NCI-H1694 treated with DMSO at 0.1 percent for 48 hours (cell line): ENCODE data around the gene GASK1A.

Source experiments
- DNase-seq: peaks from one replicate; lab custom pipeline; 2025; lab: John Stamatoyannopoulos, UW

The GASK1A gene

DNA sequence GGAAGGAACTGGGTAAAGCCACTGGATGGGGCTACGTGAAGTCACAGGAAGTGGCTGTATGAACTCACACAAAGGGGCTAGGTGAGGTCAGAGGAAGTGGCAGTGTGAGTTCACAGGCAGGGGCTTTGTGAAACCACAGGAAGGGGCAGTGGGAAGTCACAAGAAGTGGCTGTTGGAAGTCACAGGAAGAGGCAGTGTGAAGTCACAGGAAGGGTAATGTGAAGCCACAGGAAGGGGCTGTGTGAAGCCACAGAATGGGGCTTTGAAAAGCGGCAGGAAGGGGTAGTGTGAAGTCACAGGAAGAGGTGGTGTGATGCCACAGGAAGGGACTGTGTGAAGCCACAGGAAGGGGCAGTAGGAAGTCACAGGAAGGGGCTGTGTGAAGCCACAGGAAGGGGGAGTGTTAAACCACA lies 34.6 kb downstream of the GASK1A start:
- DNase-seq, result no peak

DNA sequence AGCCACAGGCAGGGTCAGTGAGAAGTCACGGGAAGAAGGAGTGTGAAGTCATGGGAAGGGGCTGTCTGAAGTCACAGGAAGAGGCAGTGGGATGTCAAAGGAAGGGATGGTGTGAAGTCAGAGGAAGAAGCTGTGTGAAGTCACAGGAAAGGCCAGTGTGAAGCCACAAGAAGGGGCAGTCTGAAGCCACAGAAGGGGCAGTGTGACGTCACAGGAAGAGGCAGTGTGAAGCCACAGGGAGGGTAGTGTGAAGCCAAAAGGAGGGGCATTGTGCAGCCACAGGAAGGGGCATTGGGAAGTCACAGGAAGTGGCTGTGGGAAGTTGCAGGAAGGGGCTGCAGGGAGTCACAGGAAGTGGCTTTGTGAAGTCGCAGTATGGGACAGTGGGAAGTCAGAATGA lies 35.1 kb downstream of the GASK1A start:
- no peak for DNase-seq

GRCh38 chr3:43014956-43015355 lies 35.8 kb downstream of the GASK1A start:
- no peak for DNase-seq

- no peak for DNase-seq
Observed at GRCh38 chr3:43015572-43015971, 36.5 kb downstream of the GASK1A start.

GRCh38 chr3:43015991-43016865 lies 37.1 kb downstream of the GASK1A start:
- no peak for DNase-seq

DNA sequence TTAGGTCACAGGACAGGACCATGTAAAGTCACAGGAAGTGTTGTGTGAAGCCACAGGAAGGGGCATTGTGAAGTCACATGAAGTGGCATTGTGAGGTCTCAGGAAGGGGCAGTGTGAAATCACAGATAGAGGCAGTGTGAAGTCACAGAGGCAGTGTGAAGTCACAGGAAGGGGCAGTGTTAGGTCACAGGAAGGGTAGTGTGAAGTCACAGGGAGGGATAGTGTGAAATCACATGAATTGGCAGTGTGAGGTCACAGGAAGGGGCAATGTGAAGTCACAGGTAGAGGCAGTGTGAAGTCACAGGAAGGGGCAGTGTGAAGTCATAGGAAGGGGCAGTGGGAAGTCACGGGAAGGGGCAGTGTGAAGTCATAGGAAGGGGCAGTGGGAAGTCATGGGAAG lies 37.9 kb downstream of the GASK1A start:
- DNase-seq, result no peak

DNA sequence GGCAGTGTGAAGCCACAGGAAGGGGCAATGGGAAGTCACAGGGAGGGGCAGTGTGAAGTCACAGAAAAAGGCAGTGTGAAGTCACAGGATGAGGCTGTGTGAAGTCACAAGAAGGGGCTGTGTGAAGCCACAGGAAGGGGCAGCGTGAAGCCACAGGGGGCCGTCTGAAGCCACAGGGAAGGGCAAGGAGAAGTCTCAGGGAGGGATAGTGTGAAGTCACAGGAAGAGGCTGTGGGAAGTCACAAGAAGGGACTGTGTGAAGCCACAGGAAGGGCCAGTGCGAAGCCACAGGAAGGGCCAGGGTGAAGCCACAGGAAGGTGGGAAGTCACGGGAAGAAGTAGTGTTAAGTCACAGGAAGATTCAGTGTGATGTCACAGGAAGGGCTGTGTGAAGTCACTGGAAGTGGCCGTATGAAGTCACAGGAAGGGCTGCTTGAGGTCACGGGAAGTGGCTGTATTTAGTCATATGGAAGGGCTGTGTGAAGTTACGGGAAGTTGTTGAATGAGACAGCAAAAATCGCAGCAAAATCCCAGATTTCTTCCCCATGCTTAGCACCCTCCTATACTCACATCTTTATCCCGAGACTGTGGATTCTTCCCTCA lies 38.6 kb downstream of the GASK1A start:
- DNase-seq, result no peak

GRCh38 chr3:43018246-43018645 lies 39.1 kb downstream of the GASK1A start:
- DNase-seq, result no peak

GRCh38 chr3:43019006-43019809 lies 40.1 kb downstream of the GASK1A start:
- no peak for DNase-seq

- DNase-seq, result no peak
Observed at GRCh38 chr3:43019826-43020225, 40.7 kb downstream of the GASK1A start.

- DNase-seq, result no peak
Observed at GRCh38 chr3:43021186-43021585, 42.1 kb downstream of the GASK1A start.

GRCh38 chr3:43022121-43022520 lies 43.0 kb downstream of the GASK1A start:
- DNase-seq, result no peak

DNA sequence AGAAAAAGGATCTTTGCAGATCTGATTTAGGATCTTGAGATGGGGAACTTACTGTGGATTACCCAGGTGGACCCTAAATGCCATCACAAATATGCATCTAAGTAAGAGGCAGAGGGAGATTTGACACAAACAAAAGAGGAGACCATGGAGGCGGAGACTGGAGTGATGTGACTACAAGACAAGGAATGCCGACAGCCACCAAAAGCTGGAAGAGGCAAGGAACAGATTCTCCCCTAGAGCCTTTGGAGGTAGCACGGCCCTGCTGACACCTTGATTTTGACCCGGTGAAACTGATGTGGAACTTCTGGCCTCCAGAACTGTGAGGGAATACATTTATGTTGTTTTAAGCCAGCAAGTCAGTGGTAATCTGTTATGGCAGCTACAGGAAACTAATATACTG lies 44.0 kb downstream of the GASK1A start:
- DNase-seq, result no peak

DNA sequence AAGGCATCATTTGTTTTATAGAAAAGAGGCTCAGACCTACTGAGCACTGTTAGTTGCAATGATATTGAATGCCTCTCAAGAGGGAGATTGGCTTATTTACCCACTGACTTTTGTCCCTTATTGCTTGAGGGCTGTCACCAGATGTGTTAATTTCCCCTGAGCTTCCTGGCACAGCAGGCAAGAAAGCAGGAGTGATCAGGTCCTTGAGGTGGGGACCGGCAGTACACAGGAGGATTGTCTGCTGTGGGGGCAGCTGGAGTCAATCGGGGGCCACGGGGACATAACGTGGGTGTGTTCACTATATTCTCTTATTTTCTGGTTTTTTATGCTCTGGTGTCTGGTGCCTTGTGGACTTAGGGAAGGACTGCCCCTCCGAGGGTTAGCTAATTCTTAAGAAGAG lies 44.6 kb downstream of the GASK1A start:
- DNase-seq, result no peak

DNA sequence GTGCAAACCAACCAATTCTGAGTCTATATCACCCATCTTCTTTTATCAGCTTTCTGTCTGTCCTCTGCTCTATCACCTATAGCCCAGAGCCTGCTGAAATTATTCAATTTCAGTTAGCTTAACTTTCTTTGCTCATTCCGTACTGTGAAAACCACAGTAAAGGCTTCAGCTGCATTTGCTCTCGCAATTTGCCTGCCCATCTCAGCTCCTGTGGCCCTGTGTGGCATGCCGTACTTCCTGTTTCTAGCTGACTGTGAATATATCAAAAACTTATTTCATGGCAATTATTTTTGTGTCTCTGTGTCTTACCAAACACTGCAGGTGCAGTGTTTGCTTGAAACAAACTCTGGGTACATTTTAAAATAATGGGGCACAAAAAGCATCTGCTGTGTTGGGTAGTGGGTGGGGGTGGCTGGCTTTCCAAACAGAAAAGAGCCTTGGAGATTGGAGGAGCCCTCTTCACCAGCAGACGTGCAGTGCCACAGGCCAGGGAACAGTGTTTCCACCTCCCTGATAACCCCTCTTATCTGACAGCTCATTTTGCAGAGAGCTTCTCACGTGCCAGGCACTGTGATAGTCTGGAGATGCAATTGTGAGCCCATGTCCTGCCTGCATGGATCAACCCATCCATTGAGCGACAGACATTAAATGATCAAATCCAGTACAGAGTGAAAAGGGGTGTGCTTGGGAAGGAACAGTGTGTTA lies 45.2 kb downstream of the GASK1A start:
- no peak for DNase-seq

DNA sequence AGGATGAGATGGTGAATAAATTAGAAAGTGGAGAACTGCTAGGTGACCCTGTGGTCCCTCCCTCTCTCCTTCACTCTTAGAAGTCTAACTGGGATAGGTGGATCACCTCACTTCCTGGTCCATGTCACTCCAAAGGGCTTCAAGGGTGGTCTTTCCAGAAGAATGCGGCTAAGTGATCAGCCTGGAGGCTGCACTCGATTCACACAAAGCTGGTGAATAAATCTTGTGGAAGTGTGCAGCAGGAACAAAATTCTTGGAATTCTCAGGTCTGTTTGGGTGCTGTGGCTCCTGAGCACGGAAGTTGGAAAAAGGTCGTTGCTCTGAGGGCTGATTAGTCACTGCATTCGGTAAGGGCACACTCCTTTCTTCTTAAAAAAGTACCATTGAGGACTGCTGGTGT lies 46.3 kb downstream of the GASK1A start:
- DNase-seq, result no peak

- no peak for DNase-seq
Observed at GRCh38 chr3:43028001-43028400, 48.9 kb downstream of the GASK1A start.

DNA sequence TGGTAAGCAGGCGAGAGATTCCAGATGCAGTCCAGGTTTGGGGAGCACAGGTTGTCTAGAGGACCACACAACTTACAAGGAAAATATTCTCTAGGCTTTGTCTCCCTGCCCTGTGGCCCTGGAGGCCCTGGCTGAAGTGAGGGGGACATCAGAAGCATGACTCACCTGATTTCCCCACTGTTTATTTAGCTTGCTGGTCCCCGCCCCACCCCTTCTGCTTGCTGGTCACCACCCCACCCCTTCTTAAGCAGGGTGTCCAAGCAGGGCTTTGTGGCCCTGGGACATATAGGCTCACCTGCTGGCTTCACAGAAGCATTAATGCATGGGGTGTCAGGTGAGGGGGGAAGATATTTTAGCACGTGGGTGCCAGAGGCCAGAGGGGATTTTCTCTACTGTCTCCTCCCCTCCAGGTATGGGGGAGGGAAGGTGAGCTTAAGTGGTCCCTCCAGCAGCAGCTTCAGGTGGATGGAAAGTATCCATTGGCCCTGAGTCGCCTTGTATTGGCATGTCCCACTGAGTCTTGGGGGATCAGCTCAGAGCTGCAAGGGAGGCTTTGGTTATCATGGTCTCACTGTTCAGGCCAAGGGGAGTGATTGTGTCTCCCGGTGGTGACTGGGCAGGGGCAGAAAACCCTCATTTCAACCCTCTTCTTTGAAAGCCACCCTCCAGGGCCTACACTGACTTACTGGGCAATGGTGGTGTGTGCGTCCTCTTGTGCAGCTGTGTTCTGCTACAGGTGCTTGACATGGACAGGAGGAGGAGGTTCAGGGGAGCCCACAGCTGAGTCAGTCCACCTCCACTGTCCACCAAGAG lies 49.8 kb downstream of the GASK1A start:
- DNase-seq, result no peak

DNA sequence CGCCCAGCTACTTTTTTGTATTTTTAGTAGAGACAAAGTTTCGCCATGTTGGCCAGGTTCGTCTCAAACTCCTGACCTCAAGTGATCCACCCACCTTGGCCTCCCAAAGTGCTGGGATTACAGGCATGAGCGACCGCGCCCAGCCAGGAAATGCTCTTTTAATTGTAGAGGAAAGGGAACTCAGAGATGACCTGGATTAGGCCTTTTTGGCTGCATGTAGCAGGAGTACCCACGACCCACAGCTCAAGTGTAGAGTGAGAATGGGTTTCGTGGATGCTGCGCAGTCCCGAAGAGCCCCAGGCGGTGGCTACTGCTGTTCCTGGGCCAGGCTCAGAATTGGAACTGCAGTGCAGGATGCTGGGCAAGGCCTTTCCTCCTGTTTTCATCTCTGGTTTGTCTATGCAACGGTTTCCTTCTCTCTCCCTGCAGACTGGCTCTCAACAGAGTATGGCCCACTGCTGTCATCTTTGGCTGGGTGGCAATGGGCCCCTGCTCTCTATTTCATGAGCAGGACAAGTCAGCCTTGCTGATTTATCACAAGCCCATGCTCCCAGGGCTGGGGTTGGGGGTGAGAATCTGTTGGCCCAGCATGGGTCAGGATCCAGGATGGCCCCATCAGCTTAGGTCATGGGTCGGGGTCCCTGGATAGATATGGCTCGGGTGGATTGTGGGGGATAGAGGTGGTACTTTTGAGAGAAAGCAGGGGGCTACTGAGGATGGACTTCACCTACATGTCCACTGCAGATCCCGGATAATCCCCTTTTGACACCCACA lies 51.2 kb downstream of the GASK1A start:
- DNase-seq, result no peak

GRCh38 chr3:43031485-43031884 lies 52.4 kb downstream of the GASK1A start:
- no peak for DNase-seq
